Endothelial cell of umbilical vein (primary cell): ENCODE results near the gene UBE2D3. TPM values are rescaled to one million over a fixed set of nuclear protein-coding genes. Genes with fewer than 3 reads are reported as not detected.

Source experiments
- BruUV-seq: library from RNA; stranded (reverse); fragments of 400-500 nt; replicated peaks from 2 replicates; lab custom pipeline; 2021; lab: Mats Ljungman, UMichigan
- CTCF ChIA-PET: fragments of 300-600, 350-600 bp; sonication (Branson Sonifier 250); formaldehyde crosslinking; loops from one replicate; lab custom pipeline; 2021; ENCODE audit warnings: antibody characterized with exemption, inconsistent platforms; lab: Charles Lee
- POLR2A ChIA-PET: fragments of 300-600, 350-600 bp; sonication (Branson Sonifier 250); formaldehyde crosslinking; loops from one replicate; lab custom pipeline; 2021; ENCODE audit warnings: antibody characterized with exemption, inconsistent platforms; lab: Charles Lee
- DNase-seq: peaks from one replicate; pipeline ENCODE4 v3.0.0-alpha.2; 2011; ENCODE audit warnings: low read depth, low spot score
- FAIRE-seq: peaks from 2 replicates; lab custom pipeline; 2011; peaks lifted over from hg19 to GRCh38; lab: Jason Lieb, UNC
- H2AFZ ChIP-seq: 2 replicates; pipeline ENCODE4 v1.6.0; 2012; ENCODE audit warnings: low read depth, low read length, control low read depth, inconsistent platforms
- H3K27ac ChIP-seq: 2 replicates; pipeline ENCODE4 v1.5.1; 2011; ENCODE audit warnings: low read depth, mild to moderate bottlenecking, control low read depth, low read length, moderate library complexity; ENCODE audit not compliant: insufficient read depth
- H3K27me3 ChIP-seq, 2 experiments: 2 replicates each; pipeline versions ENCODE4 v1.6.0 to v1.6.1; 2011; ENCODE audit warnings: low read length in 2 of 2, mixed read lengths in 1 of 2; ENCODE audit not compliant: control insufficient read depth in 2 of 2, insufficient read depth in 2 of 2
- H3K36me3 ChIP-seq, 2 experiments: 2 replicates in 1 of 2; 3 replicates in 1 of 2; pipeline ENCODE4 v1.5.1; 2011; ENCODE audit warnings: low read length in 2 of 2, mild to moderate bottlenecking in 1 of 2, moderate library complexity in 1 of 2; ENCODE audit not compliant: control insufficient read depth in 2 of 2, insufficient read depth in 2 of 2; ENCODE audit errors: extremely low read depth in 1 of 2
- H3K4me1 ChIP-seq: 3 replicates; pipeline ENCODE4 v1.5.1; 2011; ENCODE audit warnings: mild to moderate bottlenecking, low read length; ENCODE audit not compliant: control insufficient read depth, insufficient read depth; ENCODE audit errors: extremely low read depth
- H3K4me2 ChIP-seq: 2 replicates; pipeline ENCODE4 v1.6.1; 2011; ENCODE audit warnings: low read length, control low read depth, mixed read lengths; ENCODE audit not compliant: insufficient read depth
- H3K4me3 ChIP-seq, 3 experiments: fragments of 200-600 bp in 1 of 3; sonication (generic), shearing (Covaris generic) in 1 of 3; replicated peaks in 1 of 3; 2 replicates each; pipeline ENCODE4 v1.5.1; 2011 to 2016; ENCODE audit warnings: control low read depth in 3 of 3, low read length in 3 of 3, mild to moderate bottlenecking in 2 of 3, inconsistent platforms in 1 of 3, low read depth in 1 of 3, moderate library complexity in 1 of 3; ENCODE audit not compliant: insufficient read depth in 1 of 3
- H3K79me2 ChIP-seq: 2 replicates; pipeline ENCODE4 v1.6.0; 2012; ENCODE audit warnings: low read length, inconsistent platforms; ENCODE audit not compliant: control insufficient read depth, insufficient read depth
- H3K9ac ChIP-seq: replicated peaks from 2 replicates; pipeline ENCODE3; 2011; ENCODE audit warnings: low read length, control low read depth; ENCODE audit not compliant: insufficient read depth; ENCODE audit errors: extremely low read depth
- H3K9me1 ChIP-seq: replicated peaks from 3 replicates; pipeline ENCODE4 v1.6.0; 2011; ENCODE audit warnings: mild to moderate bottlenecking, low read length; ENCODE audit not compliant: control insufficient read depth, insufficient read depth; ENCODE audit errors: extremely low read depth
- H3K9me3 ChIP-seq: replicated peaks from 2 replicates; pipeline ENCODE4 v1.5.1; 2012; ENCODE audit warnings: low read length, inconsistent platforms; ENCODE audit not compliant: control insufficient read depth, insufficient read depth
- H4K20me1 ChIP-seq: replicated peaks from 2 replicates; pipeline ENCODE3; 2011; ENCODE audit warnings: mild to moderate bottlenecking, low read length; ENCODE audit not compliant: control insufficient read depth, insufficient read depth; ENCODE audit errors: extremely low read depth
- EZH2 ChIP-seq: IDR thresholded peaks from 2 replicates; pipeline ENCODE4 v1.6.1; 2012; ENCODE audit warnings: borderline replicate concordance, low read depth, mild to moderate bottlenecking, moderate library complexity, low read length, inconsistent platforms; ENCODE audit not compliant: severe bottlenecking
- FOS ChIP-seq: IDR thresholded peaks from 2 replicates; pipeline ENCODE4 v1.6.1; 2011; ENCODE audit warnings: mild to moderate bottlenecking, low read length, moderate library complexity, borderline replicate concordance; ENCODE audit not compliant: insufficient read depth
- GATA2 ChIP-seq: IDR thresholded peaks from 2 replicates; pipeline ENCODE4 v1.7.0; 2011; ENCODE audit warnings: low read depth, mild to moderate bottlenecking, moderate library complexity, mixed read lengths, low read length; ENCODE audit not compliant: insufficient read length, insufficient read depth
- JUN ChIP-seq: IDR thresholded peaks from 2 replicates; pipeline ENCODE4 v1.6.1; 2011; ENCODE audit warnings: borderline replicate concordance, low read depth; ENCODE audit not compliant: insufficient read length, insufficient read depth
- MYC ChIP-seq: IDR thresholded peaks from one replicate; pipeline ENCODE4 v1.6.1; 2011; ENCODE audit warnings: mild to moderate bottlenecking, low read depth, low read length
- POLR2A ChIP-seq: IDR thresholded peaks from 2 replicates; pipeline ENCODE4 v1.6.1; 2012; ENCODE audit warnings: low read depth, mild to moderate bottlenecking, control low read depth, low read length
- POLR2AphosphoS5 ChIP-seq: IDR thresholded peaks from 2 replicates; pipeline ENCODE4 v1.6.1; 2012; ENCODE audit warnings: low read depth, mild to moderate bottlenecking, control low read depth, low read length, moderate library complexity; ENCODE audit not compliant: insufficient read depth
- dilution Hi-C: fragments of 300-500 bp; cut with MboI; formaldehyde crosslinking; loops from one replicate; pipeline ENCODE4 v1.15.0; 2019; ENCODE audit warnings: low sequenced_read_pairs; ENCODE audit not compliant: extremely low pct_ligation_motif_present
- intact Hi-C: fragments of 100-400 bp; cut with micrococcal nuclease; formaldehyde crosslinking; loops from one replicate; pipeline ENCODE4 v1.10.0; 2022
- polyA plus RNA-seq, 4 experiments: library from polyadenylated mRNA; depleted of rRNA in 3 of 4; stranded (reverse) in 3 of 4; unstranded in 1 of 4; fragments of >200 nt; gene quantifications; 2 replicates each; pipeline versions ENCODE4 v1.2.1 to v1.2.3, GENCODE V29; 2011 to 2012; ENCODE audit warnings: missing spikeins in 1 of 4
- total RNA-seq: library from RNA; stranded (reverse); gene quantifications from 2 replicates; pipeline ENCODE4 v1.2.3, GENCODE V29; 2021
- TF ChIP-seq, protein P1 (sequence below): IDR thresholded peaks from 2 replicates; pipeline ENCODE4 v1.6.1; 2011; ENCODE audit not compliant: insufficient read depth, insufficient read length
- TF ChIP-seq, protein P2 (sequence below), 2 donors: IDR thresholded peaks; 1 replicate in 1 of 2; 2 replicates in 1 of 2; pipeline ENCODE4 v1.5.1; 2011; ENCODE audit warnings: low read length in 2 of 2, mild to moderate bottlenecking in 2 of 2, moderate library complexity in 2 of 2, control low read depth in 1 of 2, inconsistent platforms in 1 of 2, low read depth in 1 of 2; ENCODE audit not compliant: insufficient read depth in 1 of 2; ENCODE audit errors: extremely low read depth in 1 of 2

UBE2D3 gene
- total and polyA plus RNA-seq, 2 donors (not counting 3 experiments of a cell fraction or from before 2014, with no cell fraction given) = 279 to 399 TPM

DNA sequence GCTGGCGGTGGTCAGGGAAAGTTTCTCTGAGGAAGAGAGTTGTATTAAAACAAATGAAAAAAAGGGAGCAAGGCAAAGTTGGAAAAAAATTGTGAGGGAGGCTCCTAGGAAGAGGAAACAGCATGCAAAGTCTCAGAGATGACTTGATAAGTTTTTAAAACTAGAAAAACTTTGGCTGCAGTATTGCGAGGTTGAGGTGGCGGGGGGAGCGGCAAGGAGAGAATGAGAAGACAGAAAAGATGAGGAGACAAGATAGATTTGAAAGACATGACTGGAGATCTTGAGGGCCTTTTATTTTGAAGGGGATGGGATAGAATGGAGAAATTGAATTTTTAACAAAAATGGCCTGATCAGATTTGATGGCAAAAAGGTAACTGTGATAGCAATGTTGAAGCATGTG, 4.8 kb upstream of the UBE2D3 start:
- FAIRE-seq (no peak), DNase-seq (no peak)
- Histone ChIP-seq H3K9me3 (no peaks in the 10 kb centered on the region), H4K20me1 (no peaks in the 10 kb centered on the region), H3K4me2 (no peak overlapping the region), H3K36me3 (no peaks in the 10 kb centered on the region), H2AFZ (no peak overlapping the region), H3K9ac (no peak overlapping the region), H3K4me1 (peaks cover 9% of the 10 kb centered on the region), H3K9me1 (no peaks in the 10 kb centered on the region), H3K4me3 (no peak overlapping the region), H3K79me2 (no peaks in the 10 kb centered on the region), H3K27me3 (no peaks in the 10 kb centered on the region), H3K27ac (no peak overlapping the region)
- CTCF ChIA-PET = no interaction called here
- TF ChIP-seq POLR2A = no peak
- no peak for TF ChIP-seq POLR2AphosphoS5
- TF ChIP-seq FOS = no peak
- no peak for TF ChIP-seq EZH2
- no peak for TF ChIP-seq JUN
- TF ChIP-seq, protein P1, sequence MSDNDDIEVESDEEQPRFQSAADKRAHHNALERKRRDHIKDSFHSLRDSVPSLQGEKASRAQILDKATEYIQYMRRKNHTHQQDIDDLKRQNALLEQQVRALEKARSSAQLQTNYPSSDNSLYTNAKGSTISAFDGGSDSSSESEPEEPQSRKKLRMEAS = no peak
- TF ChIP-seq MYC = no peak
- TF ChIP-seq, protein P2, sequence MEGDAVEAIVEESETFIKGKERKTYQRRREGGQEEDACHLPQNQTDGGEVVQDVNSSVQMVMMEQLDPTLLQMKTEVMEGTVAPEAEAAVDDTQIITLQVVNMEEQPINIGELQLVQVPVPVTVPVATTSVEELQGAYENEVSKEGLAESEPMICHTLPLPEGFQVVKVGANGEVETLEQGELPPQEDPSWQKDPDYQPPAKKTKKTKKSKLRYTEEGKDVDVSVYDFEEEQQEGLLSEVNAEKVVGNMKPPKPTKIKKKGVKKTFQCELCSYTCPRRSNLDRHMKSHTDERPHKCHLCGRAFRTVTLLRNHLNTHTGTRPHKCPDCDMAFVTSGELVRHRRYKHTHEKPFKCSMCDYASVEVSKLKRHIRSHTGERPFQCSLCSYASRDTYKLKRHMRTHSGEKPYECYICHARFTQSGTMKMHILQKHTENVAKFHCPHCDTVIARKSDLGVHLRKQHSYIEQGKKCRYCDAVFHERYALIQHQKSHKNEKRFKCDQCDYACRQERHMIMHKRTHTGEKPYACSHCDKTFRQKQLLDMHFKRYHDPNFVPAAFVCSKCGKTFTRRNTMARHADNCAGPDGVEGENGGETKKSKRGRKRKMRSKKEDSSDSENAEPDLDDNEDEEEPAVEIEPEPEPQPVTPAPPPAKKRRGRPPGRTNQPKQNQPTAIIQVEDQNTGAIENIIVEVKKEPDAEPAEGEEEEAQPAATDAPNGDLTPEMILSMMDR (IDR thresholded peaks at IDR 0.05; ENCODE audit: extremely low read depth in 1 of 2, insufficient read depth in 1 of 2, low read depth in 1 of 2, low read length in 2 of 2) = no peak
- TF ChIP-seq GATA2 = no peak
- intact Hi-C loops = no loop called here
- POLR2A ChIA-PET = no interaction called here
- dilution Hi-C loops = no loop called here
- no TSS peak for BruUV-seq
